Endothelial cell (in vitro differentiated cells): Measurements from ENCODE around the gene WDFY4. TPM values are rescaled to one million over a fixed set of nuclear protein-coding genes. Genes with fewer than 3 reads are reported as not detected.

ENCODE experiments used
- DNase-seq: peaks from one replicate; pipeline ENCODE4 v3.0.0; 2021; ENCODE audit warnings: low spot score
- H3K27ac Mint-ChIP-seq: one replicate; pipeline ENCODE4 v1.8.0; 2021; ENCODE audit warnings: mixed read lengths, inconsistent platforms; ENCODE audit not compliant: unreplicated experiment
- H3K27me3 Mint-ChIP-seq: one replicate; pipeline ENCODE4 v1.8.0; 2021; ENCODE audit warnings: mild to moderate bottlenecking, moderate library complexity, mixed read lengths, inconsistent platforms; ENCODE audit not compliant: unreplicated experiment
- H3K36me3 Mint-ChIP-seq: one replicate; pipeline ENCODE4 v1.8.0; 2021; ENCODE audit warnings: mild to moderate bottlenecking, low read depth, mixed read lengths, inconsistent platforms; ENCODE audit not compliant: unreplicated experiment
- H3K4me1 Mint-ChIP-seq: one replicate; pipeline ENCODE4 v1.8.0; 2021; ENCODE audit warnings: mild to moderate bottlenecking, mixed read lengths, inconsistent platforms; ENCODE audit not compliant: unreplicated experiment
- H3K4me3 Mint-ChIP-seq: one replicate; pipeline ENCODE4 v1.8.0; 2021; ENCODE audit warnings: mild to moderate bottlenecking, mixed read lengths, inconsistent platforms; ENCODE audit not compliant: unreplicated experiment
- H3K9me3 Mint-ChIP-seq: one replicate; pipeline ENCODE4 v1.8.0; 2021; ENCODE audit warnings: mixed read lengths, inconsistent platforms; ENCODE audit not compliant: unreplicated experiment
- total RNA-seq: library from RNA; stranded (reverse); fragmentation: NEBNext Ultra II Directional; extraction: Animal tissue kit (Norgen Biotek cat#: 25700); gene quantifications from one replicate; pipeline ENCODE4 v1.2.1, GENCODE V29; 2021; ENCODE audit not compliant: unreplicated experiment
- TF ChIP-seq, protein P1 (sequence below): fragments of 200-600 bp; sonication (generic); IDR thresholded peaks from one replicate; pipeline ENCODE4 v1.5.0; 2021; ENCODE audit warnings: antibody characterized with exemption; ENCODE audit not compliant: unreplicated experiment

Gene WDFY4
- total RNA-seq, 1 donor from 2014 or later: 0.54 TPM

GRCh38 chr10:48727866-48728265 lies 43.2 kb downstream of the WDFY4 start:
- TF ChIP-seq, protein P1, sequence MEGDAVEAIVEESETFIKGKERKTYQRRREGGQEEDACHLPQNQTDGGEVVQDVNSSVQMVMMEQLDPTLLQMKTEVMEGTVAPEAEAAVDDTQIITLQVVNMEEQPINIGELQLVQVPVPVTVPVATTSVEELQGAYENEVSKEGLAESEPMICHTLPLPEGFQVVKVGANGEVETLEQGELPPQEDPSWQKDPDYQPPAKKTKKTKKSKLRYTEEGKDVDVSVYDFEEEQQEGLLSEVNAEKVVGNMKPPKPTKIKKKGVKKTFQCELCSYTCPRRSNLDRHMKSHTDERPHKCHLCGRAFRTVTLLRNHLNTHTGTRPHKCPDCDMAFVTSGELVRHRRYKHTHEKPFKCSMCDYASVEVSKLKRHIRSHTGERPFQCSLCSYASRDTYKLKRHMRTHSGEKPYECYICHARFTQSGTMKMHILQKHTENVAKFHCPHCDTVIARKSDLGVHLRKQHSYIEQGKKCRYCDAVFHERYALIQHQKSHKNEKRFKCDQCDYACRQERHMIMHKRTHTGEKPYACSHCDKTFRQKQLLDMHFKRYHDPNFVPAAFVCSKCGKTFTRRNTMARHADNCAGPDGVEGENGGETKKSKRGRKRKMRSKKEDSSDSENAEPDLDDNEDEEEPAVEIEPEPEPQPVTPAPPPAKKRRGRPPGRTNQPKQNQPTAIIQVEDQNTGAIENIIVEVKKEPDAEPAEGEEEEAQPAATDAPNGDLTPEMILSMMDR: no peak
- H3K4me3 Mint-ChIP-seq: no peak overlapping the region
- H3K36me3 Mint-ChIP-seq: peaks cover 4% of the 10 kb centered on the region
- no peaks in the 10 kb centered on the region for H3K27me3 Mint-ChIP-seq
- no peaks in the 10 kb centered on the region for H3K9me3 Mint-ChIP-seq
- no peaks in the 10 kb centered on the region for H3K4me1 Mint-ChIP-seq
- H3K27ac Mint-ChIP-seq: no peak overlapping the region
- no peak for DNase-seq

DNA sequence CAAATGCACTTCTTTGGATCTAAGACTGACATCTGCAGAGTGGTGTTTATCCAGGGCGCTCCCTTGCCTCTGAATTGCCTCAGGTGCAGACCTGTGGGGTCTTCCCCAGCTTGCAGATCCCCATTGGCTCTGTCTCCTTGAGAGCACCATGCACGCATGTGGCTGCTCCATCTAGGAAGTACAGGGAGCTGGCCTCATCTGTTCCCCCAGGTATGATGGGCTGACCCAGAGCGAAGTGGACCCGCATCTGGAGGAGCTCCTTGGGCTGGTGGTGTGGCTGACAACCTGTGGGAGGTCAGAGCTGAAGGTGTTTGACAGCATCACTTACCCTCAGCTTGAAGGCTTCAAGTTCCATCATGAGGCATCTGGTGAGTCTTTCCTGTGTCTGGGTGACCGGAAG lies 44.5 kb downstream of the WDFY4 start:
- DNase-seq: no peak
- TF ChIP-seq, protein P1: no peak
- Mint-ChIP-seq H3K36me3 (peaks cover 4% of the 10 kb centered on the region), H3K27ac (no peak overlapping the region), H3K4me3 (no peak overlapping the region), H3K9me3 (no peaks in the 10 kb centered on the region), H3K4me1 (no peaks in the 10 kb centered on the region), H3K27me3 (no peaks in the 10 kb centered on the region)

GRCh38 chr10:48729941-48730457 lies 45.3 kb downstream of the WDFY4 start:
- DNase-seq: no peak
- Mint-ChIP-seq H3K27ac (no peak overlapping the region), H3K4me1 (no peaks in the 10 kb centered on the region), H3K36me3 (peaks cover 4% of the 10 kb centered on the region), H3K4me3 (no peak overlapping the region), H3K9me3 (no peaks in the 10 kb centered on the region), H3K27me3 (no peaks in the 10 kb centered on the region)
- TF ChIP-seq, protein P1: no peak

GRCh38 chr10:48731141-48731540 lies 46.5 kb downstream of the WDFY4 start:
- no peaks in the 10 kb centered on the region for H3K4me1 Mint-ChIP-seq
- no peak overlapping the region for H3K27ac Mint-ChIP-seq
- no peaks in the 10 kb centered on the region for H3K27me3 Mint-ChIP-seq
- H3K4me3 Mint-ChIP-seq: no peak overlapping the region
- TF ChIP-seq, protein P1: no peak
- peaks cover 4% of the 10 kb centered on the region for H3K36me3 Mint-ChIP-seq
- no peaks in the 10 kb centered on the region for H3K9me3 Mint-ChIP-seq
- no peak for DNase-seq

DNA sequence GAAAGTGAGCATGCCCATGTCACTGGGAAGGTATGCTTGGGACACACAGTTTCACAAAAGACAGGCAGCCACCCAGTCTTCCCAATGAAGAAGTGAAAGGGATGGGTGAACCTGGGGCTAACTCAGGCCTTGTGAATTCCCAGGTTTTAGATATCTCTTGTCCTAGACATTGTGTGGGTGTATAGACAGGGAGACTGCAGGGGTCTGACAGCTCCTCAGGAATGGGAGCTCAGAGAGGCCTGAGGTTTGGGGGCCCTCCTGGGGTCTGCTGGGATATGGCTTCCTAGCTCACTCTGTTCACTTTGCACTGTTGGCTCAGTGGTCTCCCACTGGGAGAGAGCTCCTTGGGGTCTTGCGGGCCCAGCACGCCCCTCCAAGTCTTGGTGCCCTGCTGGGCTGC lies 47.0 kb downstream of the WDFY4 start:
- TF ChIP-seq, protein P1: no peak
- H3K4me3 Mint-ChIP-seq: no peak overlapping the region
- no peak for DNase-seq
- H3K36me3 Mint-ChIP-seq: peaks cover 4% of the 10 kb centered on the region
- H3K4me1 Mint-ChIP-seq: no peaks in the 10 kb centered on the region
- H3K9me3 Mint-ChIP-seq: no peaks in the 10 kb centered on the region
- H3K27me3 Mint-ChIP-seq: no peaks in the 10 kb centered on the region
- no peak overlapping the region for H3K27ac Mint-ChIP-seq
